NCI-H2196 (cell line): ENCODE results near the gene PDPK1.
A peak's percentile ranks its signal among the peaks of the same experiment; 100 is the strongest.
"Not testable (repeated sequence)": the region's sequence is repeated elsewhere in the genome, so short reads cannot be mapped to it uniquely, and the experiment has no call there.

Experiments
- DNase-seq: peaks from one replicate; lab custom pipeline; 2025; ENCODE audit not compliant: unreplicated experiment; lab: John Stamatoyannopoulos, UW

PDPK1 gene

DNA sequence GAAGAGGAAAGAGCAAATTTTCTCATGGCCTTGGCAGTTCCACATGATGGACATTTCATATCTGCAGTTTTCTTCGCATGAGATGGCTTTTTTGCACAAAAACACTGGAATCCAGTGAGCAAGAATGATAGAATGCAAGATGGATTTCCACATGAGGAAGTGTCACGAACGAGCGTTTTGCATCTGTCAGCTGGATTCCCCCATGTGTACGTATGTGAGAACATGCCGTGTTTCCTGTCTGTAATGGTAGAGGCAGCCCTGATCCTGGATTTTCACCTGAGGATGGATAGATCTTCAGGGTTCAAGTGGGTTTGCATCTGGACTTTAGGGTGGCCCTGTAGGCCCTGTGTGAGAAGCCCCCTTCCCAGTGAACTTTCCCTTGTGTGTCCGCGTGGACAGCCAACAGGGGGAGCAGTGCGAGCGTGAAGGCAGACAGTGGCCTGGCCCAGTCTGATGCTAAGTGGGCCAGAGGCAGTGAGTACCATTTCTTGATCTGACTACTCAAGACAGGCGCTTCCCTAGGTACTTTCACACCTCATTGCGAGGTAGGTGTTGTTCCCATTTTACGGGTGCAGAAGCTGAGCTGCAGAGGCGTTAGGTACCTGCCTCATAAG is 2.1 kb downstream of the PDPK1 start:
- not testable (repeated sequence) for DNase-seq

DNA sequence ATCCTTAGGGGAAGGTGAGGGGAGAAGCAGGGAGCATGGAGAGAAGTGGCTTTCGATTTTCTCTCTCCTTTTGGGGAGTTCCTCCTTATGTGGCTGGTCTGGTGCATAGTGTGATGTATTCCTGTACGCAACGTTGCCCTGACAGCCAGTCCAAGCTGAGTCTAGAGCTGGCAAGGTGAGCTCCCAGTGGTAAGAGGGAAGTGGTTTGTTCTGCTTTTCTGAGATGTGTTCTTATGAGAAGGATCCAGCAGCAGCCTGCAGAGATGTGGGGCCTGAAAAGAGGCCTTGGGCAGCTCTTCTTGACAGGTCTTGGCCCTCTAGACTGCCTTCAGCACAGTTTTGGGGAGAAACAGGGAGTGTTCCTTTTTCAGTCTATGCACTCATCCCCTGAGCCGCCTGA is 3.1 kb downstream of the PDPK1 start:
- DNase-seq: not testable (repeated sequence)

DNA sequence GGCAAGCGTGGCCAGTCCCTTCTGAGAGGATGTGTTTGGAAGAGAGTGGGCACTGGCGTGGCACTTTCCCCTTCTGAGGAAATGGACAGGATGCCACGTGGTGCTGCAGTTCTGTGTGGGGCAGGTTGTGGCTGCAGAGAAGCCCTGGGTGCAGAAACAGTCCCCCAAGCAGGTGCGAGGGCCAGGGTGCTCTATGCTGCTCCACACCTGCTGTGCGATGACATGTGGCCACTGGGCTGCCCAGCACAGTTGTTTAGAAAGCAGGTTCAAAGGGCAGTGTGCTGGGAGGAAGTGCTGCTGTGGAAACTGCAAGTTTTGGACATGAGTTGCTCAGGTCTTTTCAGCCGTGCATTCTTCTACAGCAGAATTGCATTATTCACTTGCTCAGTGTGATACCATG is 3.6 kb downstream of the PDPK1 start:
- DNase-seq: not testable (repeated sequence)

DNA sequence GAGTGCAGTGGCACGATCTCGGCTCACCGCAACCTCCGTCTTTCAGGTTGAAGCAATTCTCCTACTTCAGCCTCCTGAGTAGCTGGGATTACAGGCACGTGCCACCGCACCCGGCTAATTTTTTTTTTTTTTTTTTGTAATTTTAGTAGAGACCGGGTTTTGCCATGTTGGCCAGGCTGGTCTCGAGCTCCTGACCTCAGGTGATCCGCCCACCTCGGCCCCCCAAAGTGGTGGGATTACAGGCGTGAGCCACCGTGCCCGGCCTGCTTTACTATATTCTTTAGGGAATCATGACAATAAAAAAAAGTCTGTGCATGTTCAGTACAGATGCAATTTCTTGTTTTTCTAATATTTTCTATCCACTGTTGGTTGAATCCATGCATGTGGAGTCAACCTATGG is 6.0 kb downstream of the PDPK1 start:
- not testable (repeated sequence) for DNase-seq

DNA sequence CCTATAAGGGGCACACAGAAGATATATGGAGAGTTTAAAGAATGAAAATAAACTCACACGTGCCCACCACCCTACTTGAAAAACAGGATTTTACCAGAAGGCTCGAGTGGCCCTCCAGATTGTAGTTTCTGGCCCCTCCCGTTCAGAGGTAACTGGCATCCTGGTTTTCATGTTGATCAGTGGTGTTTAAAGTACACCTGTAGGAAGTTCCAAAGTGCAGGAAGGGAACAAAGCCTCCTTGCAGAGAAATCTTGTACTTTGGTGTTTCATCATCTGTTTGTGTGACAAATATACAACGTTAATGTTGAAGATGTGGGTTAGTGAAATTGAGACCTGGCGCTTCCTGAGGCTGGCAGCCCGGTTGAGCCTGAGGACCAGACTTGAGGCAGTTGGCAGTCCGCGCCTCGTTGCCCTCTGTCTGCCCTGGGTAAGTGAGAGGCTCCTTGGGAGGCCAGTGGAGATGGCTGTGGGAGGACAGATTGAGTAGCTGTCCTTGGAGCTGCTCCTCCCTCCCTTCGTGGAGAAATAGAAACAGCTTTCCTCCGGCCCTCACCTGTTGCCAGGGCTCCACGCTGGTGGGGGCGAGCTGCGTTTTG is 12.6 kb downstream of the PDPK1 start:
- DNase-seq: not testable (repeated sequence)

DNA sequence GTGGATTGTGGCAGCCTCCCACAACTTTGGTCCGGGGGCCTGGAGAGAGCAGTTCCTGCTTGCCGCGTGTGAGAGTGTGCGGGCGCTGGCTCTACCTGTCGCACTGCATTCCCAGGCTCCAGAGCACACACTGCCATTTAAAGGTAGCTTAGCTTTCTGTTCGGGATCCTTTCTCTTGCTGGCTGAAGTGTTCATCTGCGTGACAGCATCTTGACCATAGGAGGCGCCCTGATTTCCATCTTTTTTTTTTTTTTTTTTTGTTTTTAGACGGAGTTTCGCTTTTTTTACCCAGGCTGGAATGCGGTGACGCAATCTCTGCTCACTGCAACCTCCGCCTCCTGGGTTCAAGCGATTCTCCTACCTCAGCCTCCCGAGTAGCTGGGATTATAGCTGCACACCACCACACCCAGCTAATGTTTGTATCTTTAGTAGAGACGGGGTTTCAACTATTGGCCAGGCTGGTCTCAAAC is 13.6 kb downstream of the PDPK1 start:
- not testable (repeated sequence) for DNase-seq

DNA sequence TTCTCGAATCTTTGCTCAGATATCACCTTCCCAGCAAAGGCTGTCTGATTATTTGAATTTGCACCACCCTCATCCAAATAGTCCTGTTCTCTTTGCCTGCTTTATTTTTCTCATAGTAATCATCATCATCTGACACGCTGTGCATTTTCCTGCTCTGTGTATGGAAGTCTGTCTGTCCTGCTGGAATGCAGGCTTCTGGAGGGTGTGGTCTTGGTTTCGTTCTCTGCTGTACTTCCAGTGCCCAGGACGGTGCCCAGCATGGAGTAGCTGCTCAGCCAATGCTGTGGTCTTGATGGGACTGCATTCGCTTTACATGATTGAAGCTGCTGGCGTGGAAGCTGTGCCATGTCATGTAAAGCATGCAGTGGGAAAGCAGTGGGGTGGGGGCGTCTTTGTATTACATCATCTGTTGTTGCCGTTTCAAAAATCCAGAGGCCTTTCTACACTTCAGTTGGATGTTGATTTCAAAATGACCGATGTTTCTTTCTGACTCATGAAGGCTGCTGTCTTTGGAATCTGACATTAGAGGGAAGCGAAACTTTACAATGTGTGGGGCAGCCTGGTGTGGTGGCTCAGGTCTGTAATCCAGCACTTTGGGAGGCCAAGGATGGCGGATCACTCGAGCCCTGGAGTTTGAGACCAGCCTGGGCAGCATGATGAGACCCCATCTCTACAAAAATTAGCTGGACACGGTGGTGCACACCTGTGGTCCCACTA is 17.0 kb downstream of the PDPK1 start:
- DNase-seq: not testable (repeated sequence)

DNA sequence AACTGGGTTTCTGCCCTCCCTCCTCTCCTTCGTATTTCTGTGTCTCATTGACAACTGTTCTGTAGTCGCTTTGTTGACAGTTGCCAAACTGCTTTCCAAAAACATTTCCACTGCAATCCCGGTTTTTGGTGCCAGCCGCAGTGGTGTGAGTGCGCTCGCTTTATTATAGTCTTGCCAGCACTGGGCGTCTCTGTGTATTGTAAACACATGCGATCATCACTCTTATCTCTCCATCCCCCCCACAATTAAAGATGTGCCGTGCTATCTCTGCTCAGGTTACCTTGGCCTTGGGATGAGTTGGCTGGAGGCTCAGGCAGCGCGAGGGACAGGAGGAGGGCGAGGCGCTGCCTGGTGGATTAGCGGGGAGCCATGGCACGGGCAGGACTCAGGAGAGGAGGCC is 19.3 kb downstream of the PDPK1 start:
- not testable (repeated sequence) for DNase-seq

DNA sequence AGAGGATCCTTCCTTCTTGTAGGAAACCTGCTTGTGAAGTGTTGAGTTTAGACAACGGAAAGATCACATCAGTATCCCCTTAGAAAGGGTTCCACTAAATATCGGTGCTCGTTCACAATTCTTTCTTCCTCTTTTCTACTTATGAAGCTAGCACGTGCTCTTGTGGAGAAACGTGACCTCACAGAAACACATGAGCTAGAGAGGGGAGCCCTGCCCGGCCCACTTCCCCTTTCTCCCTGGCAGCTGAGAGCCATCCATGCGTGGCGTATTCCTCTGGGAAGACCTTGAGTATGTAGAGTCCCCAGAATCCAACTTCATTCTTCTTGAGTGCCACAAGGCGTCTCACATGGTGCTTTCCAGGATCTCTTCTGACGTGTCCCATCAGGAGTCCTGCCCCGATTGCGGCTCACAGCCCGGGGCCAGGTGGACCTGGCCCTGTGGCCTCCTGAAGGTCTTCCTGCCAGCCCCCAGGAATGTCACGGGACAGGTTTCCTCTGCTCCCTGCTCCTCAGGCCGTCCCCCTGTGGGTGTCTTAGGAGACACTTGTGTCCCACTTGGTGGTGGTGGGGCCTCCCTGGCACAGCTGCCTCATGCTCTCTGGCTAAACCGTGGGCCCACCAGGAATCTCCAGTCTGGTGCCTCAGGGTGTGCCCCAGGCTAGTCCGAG is 22.4 kb downstream of the PDPK1 start:
- not testable (repeated sequence) for DNase-seq

DNA sequence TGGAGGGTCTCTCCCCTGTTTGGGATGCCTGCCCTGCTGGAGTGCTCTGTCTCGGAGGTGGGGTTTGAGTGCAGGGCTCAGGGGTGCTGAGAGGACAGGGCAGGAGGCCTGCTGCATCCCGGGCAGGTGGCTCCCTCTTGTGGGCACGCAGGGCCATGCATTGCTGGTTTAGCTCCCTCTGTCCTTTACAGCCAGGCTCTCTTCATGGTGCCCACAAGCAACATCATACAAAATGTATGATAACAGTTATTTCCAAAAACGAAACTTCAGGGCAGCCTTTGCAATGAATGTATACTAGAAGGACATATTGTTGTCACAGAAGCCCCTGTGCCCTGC is 22.9 kb downstream of the PDPK1 start:
- not testable (repeated sequence) for DNase-seq

DNA sequence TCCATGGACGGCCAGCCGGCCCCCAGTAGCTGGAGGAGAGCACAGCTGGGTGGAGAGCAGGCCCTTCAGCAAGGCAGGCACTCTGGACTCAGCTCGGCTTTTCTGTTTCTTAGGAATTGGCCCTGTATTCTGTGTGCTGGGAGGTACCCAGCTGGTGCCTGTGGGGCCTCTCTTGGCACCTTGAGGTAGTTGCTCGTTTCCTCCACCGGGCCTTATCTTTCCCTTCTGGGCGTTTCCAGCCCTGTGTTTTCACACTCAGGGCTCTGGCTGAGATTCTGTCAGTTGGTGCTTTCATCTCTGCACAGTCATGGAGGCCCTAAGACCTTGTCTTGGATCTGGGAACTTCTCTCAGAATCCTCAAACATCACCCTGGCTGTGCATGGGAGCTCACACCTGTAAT is 29.7 kb downstream of the PDPK1 start:
- DNase-seq: not testable (repeated sequence)

DNA sequence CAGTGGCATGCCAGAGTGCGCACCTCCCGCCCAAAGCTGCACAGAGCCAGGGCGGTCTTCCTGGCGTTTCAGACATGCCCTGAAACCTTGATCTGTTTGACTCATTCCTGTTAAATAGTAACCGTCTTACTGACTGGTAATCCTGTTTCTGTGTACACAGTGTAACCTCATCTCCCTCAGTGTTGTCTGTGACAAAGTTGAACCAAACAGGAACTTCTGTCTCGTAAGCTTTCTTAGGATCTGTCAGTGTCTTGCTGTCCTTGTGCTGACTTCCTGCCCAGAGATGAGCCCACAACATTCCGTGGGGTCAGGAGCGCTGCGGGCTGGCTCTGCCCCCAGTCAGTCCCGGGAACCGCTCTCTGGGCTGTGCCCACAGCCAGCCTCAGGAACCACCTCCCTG is 30.8 kb downstream of the PDPK1 start:
- DNase-seq: not testable (repeated sequence)

DNA sequence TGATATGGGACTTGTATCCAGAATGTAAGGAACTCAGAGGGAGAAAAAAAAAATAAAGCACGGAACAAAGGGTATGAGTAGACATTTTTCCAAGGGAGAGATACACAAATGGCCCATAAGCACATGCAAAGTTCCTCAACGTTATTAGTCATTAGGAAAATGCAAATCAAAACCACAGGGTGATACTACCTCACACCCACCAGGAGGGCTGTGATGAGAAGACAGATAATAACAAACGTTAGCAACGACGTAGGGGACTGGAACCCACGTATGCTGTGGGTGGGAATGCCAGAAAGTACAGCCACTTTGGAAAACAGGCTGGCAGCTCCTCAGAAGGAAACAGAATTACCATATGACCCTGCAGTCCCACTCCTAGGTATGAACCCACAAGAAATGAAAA is 34.9 kb downstream of the PDPK1 start:
- not testable (repeated sequence) for DNase-seq

DNA sequence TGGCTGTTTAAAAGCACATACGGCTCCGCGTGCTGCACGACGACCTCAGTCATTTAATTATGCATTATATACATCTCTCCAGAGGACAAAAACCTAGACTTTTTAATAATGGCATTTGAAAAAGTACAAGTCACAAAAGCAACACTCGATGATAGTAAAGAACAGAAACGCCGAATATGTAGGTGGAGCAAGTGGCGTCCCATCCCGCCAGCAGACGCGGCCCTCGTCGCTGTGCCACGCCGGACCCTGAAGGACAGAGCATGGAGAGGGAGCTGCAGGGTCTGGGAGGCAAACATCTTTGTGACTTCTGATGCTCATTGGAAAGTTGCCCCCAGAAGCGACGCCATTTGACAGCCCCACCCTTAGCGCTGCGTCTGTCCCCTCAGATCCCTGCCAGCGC is 38.0 kb downstream of the PDPK1 start:
- not testable (repeated sequence) for DNase-seq

DNA sequence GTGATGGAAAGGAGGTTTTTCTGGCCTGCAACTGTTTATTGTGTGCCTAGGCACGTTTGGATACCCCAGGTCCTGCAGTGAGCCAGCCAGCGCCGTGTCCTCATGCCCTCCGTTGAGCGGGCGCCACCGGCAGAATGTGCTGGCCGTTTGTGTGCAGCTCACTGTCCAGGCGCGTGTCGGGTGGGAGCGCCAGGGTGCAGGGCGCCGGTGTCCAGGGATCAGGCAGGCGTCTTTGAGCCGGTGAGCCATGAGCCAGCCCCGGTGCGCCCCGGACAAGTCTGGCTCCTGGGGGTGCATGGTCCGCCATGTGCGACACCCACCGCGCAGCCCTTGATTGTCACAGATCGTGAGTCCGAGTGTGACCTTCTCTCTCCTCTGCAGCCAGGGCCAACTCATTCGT is 39.2 kb downstream of the PDPK1 start:
- not testable (repeated sequence) for DNase-seq

DNA sequence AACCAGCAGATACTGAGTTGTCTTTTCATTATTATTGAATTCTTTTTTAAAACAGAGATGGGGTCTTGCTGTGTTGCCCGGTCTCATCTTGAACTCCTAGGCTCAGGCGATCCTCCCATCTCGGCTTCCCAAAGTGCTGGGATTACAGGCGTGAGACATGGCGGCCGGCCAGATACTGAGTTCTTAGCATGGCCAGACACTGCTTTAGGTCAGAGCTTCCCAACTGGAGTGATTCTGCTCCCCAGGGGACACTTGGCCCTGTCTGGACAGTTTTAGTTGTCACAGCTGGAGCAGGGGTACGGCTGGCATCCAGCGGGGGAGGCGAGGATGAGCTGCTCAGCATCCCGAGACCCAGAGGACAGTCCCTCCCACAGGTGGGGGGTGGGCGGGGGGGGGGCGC is 41.1 kb downstream of the PDPK1 start:
- DNase-seq: not testable (repeated sequence)

DNA sequence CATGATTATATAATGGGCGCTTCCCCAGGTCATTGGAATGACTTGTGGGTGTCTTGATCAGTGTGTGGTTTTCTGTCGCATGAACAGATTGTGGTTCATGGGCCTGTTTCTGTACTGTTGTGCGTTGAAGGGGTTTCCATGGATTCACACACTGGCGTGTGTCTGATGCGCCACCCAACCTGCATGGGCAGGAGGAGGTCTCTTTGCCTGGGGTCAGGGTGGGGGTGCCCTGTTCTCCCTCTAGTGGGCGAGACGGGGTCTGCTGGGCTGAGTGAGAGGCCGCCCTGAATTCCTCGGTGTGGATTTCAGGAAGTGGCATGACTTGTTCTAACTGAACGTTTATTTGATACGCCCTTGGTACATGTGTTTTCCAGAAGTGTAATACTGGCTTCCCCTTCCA is 42.3 kb downstream of the PDPK1 start:
- not testable (repeated sequence) for DNase-seq

DNA sequence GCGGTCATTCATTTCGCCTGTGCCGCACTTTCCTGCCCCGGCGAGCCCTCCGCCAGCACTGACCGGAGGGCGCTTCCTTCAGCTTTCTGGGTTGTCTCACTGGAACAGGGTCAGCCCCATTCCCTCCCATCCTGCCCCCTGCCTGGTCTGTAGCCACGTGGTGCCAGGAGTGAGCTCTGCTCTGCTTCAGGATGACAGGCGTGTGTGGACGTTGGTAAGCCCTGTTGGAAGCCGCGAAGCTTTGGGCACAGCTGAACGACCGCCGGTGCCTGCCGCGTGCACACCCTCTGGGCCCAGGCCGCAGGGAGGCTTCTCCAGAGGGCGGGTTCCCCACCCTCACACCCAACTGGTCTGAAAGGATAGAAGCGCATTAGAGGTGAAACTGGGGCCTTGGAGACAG is 43.0 kb downstream of the PDPK1 start:
- DNase-seq: not testable (repeated sequence)

DNA sequence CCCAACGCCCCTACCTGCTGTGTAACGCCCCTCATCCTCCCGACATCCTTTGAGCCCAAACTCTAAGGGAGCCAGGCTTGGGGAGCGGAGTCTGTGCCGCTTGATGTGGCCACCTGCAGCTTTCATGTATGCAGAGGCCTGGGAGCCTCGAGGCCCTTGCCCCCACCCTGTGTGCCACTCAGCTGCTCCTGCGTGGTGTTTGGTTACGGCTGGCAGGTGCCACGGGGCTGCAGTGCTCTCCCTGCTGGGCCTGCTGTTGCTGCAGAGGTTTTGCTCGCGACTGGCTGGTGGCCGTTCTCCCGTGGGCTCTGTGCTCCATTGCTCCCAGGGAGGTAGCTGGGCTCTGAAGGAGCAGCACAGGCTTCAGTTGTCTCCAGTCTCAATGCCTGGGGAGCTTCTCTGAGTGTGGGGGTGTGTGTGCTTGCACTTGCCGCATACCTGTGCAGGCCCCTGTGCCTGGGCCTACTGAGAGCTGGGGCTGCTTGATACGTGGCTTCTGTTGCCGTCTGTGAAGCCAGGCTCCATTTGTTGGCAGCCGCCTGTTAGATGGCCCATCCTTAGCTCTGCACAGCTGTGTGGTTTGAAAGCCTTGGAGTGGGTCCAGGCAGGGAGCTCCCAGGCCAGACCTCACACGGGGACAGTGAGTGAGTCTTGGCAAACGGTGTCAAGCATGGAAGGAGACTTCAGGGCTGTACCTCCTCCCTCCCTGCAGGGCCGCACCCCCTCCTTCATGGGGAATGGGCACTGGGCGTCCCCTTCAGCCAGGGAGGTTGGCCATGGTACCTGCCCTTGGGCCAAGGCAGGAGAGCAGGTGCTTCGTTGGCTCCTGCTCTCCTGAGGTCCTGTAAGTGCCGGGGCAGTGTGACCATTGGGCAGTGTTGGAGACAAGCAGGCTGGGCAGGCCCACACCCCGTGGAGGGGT is 47.2 kb downstream of the PDPK1 start:
- DNase-seq: peak; percentile 67

DNA sequence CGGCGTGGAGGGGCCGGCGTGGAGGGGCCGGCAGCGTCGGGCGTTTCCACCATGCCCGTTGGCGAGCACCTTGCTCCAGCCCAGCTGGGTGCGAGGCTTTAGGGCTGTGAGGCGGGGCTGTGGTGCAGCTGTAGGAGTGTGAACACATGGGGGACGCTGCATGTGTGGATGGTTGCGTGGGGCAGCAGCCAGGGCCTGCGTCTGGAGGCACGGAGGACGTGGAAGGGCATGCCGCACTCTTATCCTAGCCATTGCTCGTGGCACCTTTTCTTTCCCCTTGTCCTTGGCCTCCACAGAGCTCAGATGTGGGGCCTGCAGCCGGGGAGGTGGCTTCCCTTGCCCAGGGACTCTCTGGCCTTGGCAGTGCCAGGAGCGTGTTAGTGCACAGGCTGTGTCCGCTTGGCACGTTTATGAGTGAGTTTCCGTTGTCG is 47.8 kb downstream of the PDPK1 start:
- no peak for DNase-seq

DNA sequence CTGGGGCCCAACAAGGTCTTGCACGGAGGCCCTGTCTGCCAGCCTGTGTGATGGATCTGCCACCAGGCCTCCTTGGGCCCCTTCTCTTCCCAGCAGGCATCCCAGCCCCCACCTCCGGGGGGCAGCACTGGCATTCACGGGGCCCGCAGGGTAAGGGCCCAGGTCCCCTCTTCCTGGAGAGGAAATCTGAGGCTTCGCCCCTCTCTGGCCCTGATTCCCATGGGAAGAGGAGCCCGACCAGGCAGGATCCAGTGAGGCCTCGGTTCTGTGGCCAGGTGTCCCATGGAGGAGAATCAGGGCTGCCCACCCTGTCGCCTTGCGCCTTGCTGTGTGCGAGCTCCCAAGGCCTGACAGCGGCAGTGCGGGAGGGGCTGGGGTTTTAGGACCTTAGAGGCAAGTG is 48.4 kb downstream of the PDPK1 start:
- no peak for DNase-seq
